Transverse colon (tissue), 4 donors: Measurements from ENCODE around the gene COP1. TPM values are rescaled to one million over a fixed set of nuclear protein-coding genes. Genes with fewer than 3 reads are reported as not detected.

Experiments used
- DNase-seq: peaks from one replicate; pipeline ENCODE4 v3.0.0-alpha.2; 2019
- H3K27ac ChIP-seq, 4 donors: fragments of 200-600 bp; sonication (generic); 2 replicates each; pipeline ENCODE4 v1.5.1; 2016 to 2018; ENCODE audit warnings: inconsistent platforms in 4 of 4
- H3K27me3 ChIP-seq: fragments of 200-600 bp; sonication (generic); 2 replicates; pipeline ENCODE4 v1.5.1; 2017; ENCODE audit warnings: inconsistent platforms
- H3K36me3 ChIP-seq, 4 donors: fragments of 200-600 bp; sonication (generic); 2 replicates each; pipeline ENCODE4 v1.5.1; 2017 to 2019; ENCODE audit warnings: inconsistent platforms in 4 of 4
- H3K4me1 ChIP-seq, 4 donors: fragments of 200-600 bp; sonication (generic); 2 replicates each; pipeline ENCODE4 v1.5.1; 2017 to 2020; ENCODE audit warnings: inconsistent platforms in 4 of 4
- H3K4me3 ChIP-seq, 4 donors: fragments of 200-600 bp; sonication (generic); 1 replicate in 1 of 4; 2 replicates in 3 of 4; pipeline versions ENCODE4 v1.5.1 to v1.6.1; 2017 to 2019; ENCODE audit warnings: inconsistent platforms in 4 of 4
- H3K9me3 ChIP-seq, 2 donors: fragments of 200-600 bp; sonication (generic); 2 replicates each; pipeline ENCODE4 v1.5.1; 2017 to 2019; ENCODE audit warnings: inconsistent platforms in 2 of 2
- EP300 ChIP-seq: sonication (generic); formaldehyde crosslinking; IDR thresholded peaks from one replicate; pipeline ENCODE4 v1.6.1; 2017; ENCODE audit warnings: antibody characterized with exemption, low read depth
- POLR2A ChIP-seq: fragments of 450-650 bp; IDR thresholded peaks from one replicate; pipeline ENCODE4 v1.6.1; 2016; ENCODE audit warnings: antibody characterized with exemption, mild to moderate bottlenecking, moderate library complexity
- POLR2AphosphoS5 ChIP-seq, 3 donors: sonication (generic); formaldehyde crosslinking; IDR thresholded peaks; one replicate each; pipeline ENCODE4 v1.6.1; 2016; ENCODE audit warnings: antibody characterized with exemption in 3 of 3
- WGBS, 2 donors: methylation state at CpG; one replicate each; pipeline ENCODE4 v1.1.5; 2018; ENCODE audit warnings: low coverage in 1 of 2; 5-methylcytosine and 5-hydroxymethylcytosine counted together
- in situ Hi-C, 4 donors: fragments of 200-750 bp; cut with MboI; loops; one replicate each; pipeline versions ENCODE4 v1.15.0 to v1.15.1; 2017; ENCODE audit warnings: low sequenced_read_pairs in 3 of 4, low pct_ligation_motif_present in 1 of 4, low pct_unique_long_range_greater_than_20kb in 1 of 4
- intact Hi-C: fragments of 100-400 bp; cut with DNase I; formaldehyde crosslinking; loops from one replicate; pipeline ENCODE4 v1.15.1; 2023; ENCODE audit warnings: low total_unique reads
- total RNA-seq, 4 donors: library from RNA; depleted of rRNA; stranded (reverse); fragments of >200 nt; gene quantifications; one replicate each; pipeline ENCODE4 v1.1.0, GENCODE V29; 2016
- TF ChIP-seq, protein P1 (sequence below), 5 experiments: fragments of 200-600 bp in 3 of 5; fragments of 450-650 bp in 2 of 5; sonication (generic) in 3 of 5; IDR thresholded peaks; 1 replicate in 2 of 5; 2 replicates in 3 of 5; pipeline ENCODE4 v1.5.1; 2016 to 2017; ENCODE audit warnings: antibody characterized with exemption in 5 of 5, inconsistent platforms in 3 of 5, mild to moderate bottlenecking in 2 of 5, moderate library complexity in 1 of 5

Gene COP1
- total RNA-seq, 4 donors from 2014 or later: 52.3 to 190 (median 109) TPM

DNA sequence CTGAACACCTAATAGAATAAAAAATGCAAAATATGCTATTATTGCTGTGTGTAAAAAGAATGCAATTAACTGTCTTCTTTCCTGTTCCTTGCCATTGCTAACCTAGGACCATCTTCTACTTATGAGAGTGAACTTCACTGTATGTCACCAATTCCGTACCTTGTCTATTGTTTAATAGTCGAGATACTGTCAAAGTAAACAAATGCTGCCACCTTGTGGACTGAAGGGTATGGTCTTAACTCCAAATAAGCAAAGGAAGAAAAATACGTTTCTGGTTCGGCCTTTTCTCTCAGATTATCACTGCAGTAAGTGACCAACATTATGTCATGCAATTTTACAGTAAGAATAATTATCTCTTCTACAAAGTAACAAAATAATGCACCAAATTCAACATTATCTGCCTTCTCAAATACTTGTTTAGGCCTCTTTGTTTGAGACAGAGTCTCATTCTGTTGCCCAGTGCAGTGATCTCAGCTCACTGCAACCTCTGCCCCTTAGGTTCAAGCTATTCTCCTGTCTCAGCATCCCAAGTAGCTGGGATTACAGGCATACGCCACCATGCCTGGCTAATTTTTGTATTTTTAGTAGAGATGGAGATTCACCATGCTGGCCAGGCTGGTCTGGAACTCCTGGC is 133.4 kb downstream of the COP1 start:
- H3K9me3 ChIP-seq: peaks cover 0 to 12% of the 10 kb centered on the region in 2 donors
- H3K4me1 ChIP-seq: no peaks in the 10 kb centered on the region
- no peaks in the 10 kb centered on the region for H3K27me3 ChIP-seq
- WGBS, 2 donors: 39 to 55% methylated on average over 4 to 5 of the region's 5 CpGs
- no peak for DNase-seq
- TF ChIP-seq, protein P1, sequence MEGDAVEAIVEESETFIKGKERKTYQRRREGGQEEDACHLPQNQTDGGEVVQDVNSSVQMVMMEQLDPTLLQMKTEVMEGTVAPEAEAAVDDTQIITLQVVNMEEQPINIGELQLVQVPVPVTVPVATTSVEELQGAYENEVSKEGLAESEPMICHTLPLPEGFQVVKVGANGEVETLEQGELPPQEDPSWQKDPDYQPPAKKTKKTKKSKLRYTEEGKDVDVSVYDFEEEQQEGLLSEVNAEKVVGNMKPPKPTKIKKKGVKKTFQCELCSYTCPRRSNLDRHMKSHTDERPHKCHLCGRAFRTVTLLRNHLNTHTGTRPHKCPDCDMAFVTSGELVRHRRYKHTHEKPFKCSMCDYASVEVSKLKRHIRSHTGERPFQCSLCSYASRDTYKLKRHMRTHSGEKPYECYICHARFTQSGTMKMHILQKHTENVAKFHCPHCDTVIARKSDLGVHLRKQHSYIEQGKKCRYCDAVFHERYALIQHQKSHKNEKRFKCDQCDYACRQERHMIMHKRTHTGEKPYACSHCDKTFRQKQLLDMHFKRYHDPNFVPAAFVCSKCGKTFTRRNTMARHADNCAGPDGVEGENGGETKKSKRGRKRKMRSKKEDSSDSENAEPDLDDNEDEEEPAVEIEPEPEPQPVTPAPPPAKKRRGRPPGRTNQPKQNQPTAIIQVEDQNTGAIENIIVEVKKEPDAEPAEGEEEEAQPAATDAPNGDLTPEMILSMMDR (IDR thresholded peaks at IDR 0.05): peak; percentile 39 to 59 (median 58)
- TF ChIP-seq POLR2A: no peak
- intact Hi-C loops (no loop called here), in situ Hi-C loops (loop anchor here in 2 of 4 donors (25.0 kb wide), 1 partner anchor 586 kb away; no protein-coding TSS in a partner anchor)
- no peak overlapping the region for H3K27ac ChIP-seq
- H3K4me3 ChIP-seq: no peak overlapping the region
- peaks cover 0 to 9% (median 3%) of the 10 kb centered on the region in 4 donors for H3K36me3 ChIP-seq

DNA sequence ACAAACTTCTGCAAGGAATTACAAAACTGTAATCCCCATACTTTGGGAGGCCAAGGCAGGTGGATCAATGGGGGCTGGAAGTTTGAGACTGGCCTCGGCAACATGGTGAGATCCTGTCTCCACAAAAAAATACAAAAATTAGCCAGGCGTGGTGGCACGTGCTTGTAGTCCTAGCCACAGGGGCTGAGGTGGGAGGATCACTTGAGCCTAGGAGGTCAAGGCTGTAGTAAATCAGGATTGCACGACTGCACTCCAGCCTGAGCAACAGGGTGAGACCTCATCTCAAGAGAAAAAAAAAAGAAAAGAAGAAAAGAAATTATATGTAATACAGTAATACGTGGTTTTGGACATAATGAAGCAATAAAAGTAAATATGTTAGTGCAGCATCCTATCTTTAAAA is 138.2 kb downstream of the COP1 start:
- no peak overlapping the region for H3K4me3 ChIP-seq
- intact Hi-C loops: no loop called here
- in situ Hi-C loops: loop anchor here in 2 of 4 donors (25.0 kb wide), 1 partner anchor 582 kb away; no protein-coding TSS in a partner anchor
- no peaks in the 10 kb centered on the region for H3K27me3 ChIP-seq
- no peaks in the 10 kb centered on the region for H3K9me3 ChIP-seq
- DNase-seq: no peak
- WGBS, 2 donors: 90 to 100% methylated on average over 4 to 5 of the region's 5 CpGs
- no peaks in the 10 kb centered on the region for H3K36me3 ChIP-seq
- no peaks in the 10 kb centered on the region for H3K4me1 ChIP-seq
- H3K27ac ChIP-seq: no peak overlapping the region
- TF ChIP-seq EP300: no peak
- no peak for TF ChIP-seq POLR2AphosphoS5 (IDR thresholded peaks at IDR 0.05)
- TF ChIP-seq POLR2A: no peak
- TF ChIP-seq, protein P1 (IDR thresholded peaks at IDR 0.05): no peak

DNA sequence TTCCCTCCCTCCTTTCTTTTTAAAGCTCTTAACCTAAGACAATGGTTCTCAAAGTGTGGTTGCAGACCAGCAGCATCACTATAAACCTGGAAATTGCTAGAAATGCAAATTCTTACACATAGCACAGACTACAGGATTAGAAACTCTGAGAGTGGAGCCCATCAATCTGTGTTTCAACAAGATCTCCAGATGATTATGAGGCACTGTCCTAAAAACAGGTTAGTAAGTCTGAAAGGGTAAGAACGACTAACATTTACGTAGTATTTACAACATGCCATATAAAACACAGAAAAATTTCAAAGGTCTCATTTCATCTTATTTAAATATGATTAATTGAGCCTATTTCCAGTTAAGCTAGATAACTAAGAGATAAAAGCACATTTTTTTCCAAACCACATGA is 138.8 kb downstream of the COP1 start:
- intact Hi-C loops (no loop called here), in situ Hi-C loops (loop anchor here in 2 of 4 donors (25.0 kb wide), 1 partner anchor 581 kb away; no protein-coding TSS in a partner anchor)
- no peak for DNase-seq
- no peak overlapping the region for H3K27ac ChIP-seq
- no peak overlapping the region for H3K4me3 ChIP-seq
- no peaks in the 10 kb centered on the region for H3K36me3 ChIP-seq
- H3K9me3 ChIP-seq: no peaks in the 10 kb centered on the region
- WGBS, 2 donors: 63 to 73% methylated on average over 2 of the region's 2 CpGs
- no peaks in the 10 kb centered on the region for H3K4me1 ChIP-seq
- no peaks in the 10 kb centered on the region for H3K27me3 ChIP-seq
- no peak for TF ChIP-seq POLR2AphosphoS5 (IDR thresholded peaks at IDR 0.05)
- TF ChIP-seq POLR2A: no peak
- TF ChIP-seq, protein P1 (IDR thresholded peaks at IDR 0.05): no peak
- TF ChIP-seq EP300: no peak

DNA sequence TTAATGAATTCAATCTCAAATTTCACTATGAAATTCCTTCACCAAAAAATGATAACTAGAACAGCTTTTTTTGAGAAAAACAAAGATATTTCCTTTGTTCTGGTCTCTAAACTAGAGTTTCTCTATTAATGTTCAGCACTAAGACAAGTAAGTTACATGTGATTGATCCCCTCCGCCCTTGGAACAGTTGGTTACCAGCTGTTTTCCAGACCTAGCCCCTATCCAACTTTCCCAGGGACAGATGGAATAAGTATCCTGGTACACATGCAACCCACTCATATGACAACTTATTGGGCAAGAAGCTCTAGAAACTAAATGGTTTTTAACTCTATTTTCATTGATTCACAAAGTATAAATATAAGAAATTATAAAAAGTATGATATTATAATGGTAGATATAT is 140.4 kb downstream of the COP1 start:
- H3K27me3 ChIP-seq: no peaks in the 10 kb centered on the region
- DNase-seq: no peak
- WGBS, 2 donors: 96 to 100% methylated on average over 1 of the region's 1 CpG
- no peak overlapping the region for H3K4me3 ChIP-seq
- no peaks in the 10 kb centered on the region for H3K36me3 ChIP-seq
- in situ Hi-C loops (loop anchor here in 2 of 4 donors (25.0 kb wide), 1 partner anchor 579 kb away; no protein-coding TSS in a partner anchor), intact Hi-C loops (no loop called here)
- H3K27ac ChIP-seq: no peak overlapping the region
- no peaks in the 10 kb centered on the region for H3K4me1 ChIP-seq
- no peaks in the 10 kb centered on the region for H3K9me3 ChIP-seq
- TF ChIP-seq, protein P1 (IDR thresholded peaks at IDR 0.05): no peak
- TF ChIP-seq POLR2AphosphoS5 (IDR thresholded peaks at IDR 0.05): no peak
- no peak for TF ChIP-seq EP300
- no peak for TF ChIP-seq POLR2A
